Fibroblast of lung (primary cell): ENCODE measurements around the gene TNS3. TPM values are rescaled to one million over a fixed set of nuclear protein-coding genes. Genes with fewer than 3 reads are reported as not detected.

Experiments used
- DNase-seq, 2 donors: peaks; one replicate each; pipeline versions ENCODE4 v3.0.0 to v3.0.0-alpha.2; 2010; ENCODE audit warnings: low read depth in 2 of 2
- H2AFZ ChIP-seq: 2 replicates; pipeline ENCODE4 v1.5.1; 2012; ENCODE audit warnings: low read length, control low read depth, inconsistent platforms
- H3K27ac ChIP-seq: 2 replicates; pipeline ENCODE4 v1.5.1; 2011; ENCODE audit warnings: low read length, control low read depth; ENCODE audit not compliant: insufficient read depth
- H3K27me3 ChIP-seq: 2 replicates; pipeline ENCODE4 v1.5.1; 2011; ENCODE audit warnings: mild to moderate bottlenecking, low read length; ENCODE audit not compliant: control insufficient read depth, insufficient read depth
- H3K36me3 ChIP-seq: 2 replicates; pipeline ENCODE4 v1.5.1; 2011; ENCODE audit warnings: low read length; ENCODE audit not compliant: control insufficient read depth, insufficient read depth
- H3K4me1 ChIP-seq: 2 replicates; pipeline ENCODE4 v1.5.1; 2011; ENCODE audit warnings: low read length; ENCODE audit not compliant: control insufficient read depth, insufficient read depth; ENCODE audit errors: extremely low read depth
- H3K4me2 ChIP-seq: 2 replicates; pipeline ENCODE4 v1.5.1; 2011; ENCODE audit warnings: low read length, control low read depth; ENCODE audit not compliant: insufficient read depth; ENCODE audit errors: extremely low read depth
- H3K4me3 ChIP-seq, 4 experiments: fragments of 200-600 bp in 1 of 4; sonication (generic) in 1 of 4; replicated peaks in 1 of 4; 2 replicates each; pipeline ENCODE4 v1.5.1; 2011 to 2016; ENCODE audit warnings: low read length in 4 of 4, low read depth in 3 of 4, mild to moderate bottlenecking in 3 of 4, control low read depth in 2 of 4, inconsistent platforms in 1 of 4, mixed read lengths in 1 of 4; ENCODE audit not compliant: insufficient read depth in 1 of 4; ENCODE audit errors: control extremely low read depth in 1 of 4
- H3K79me2 ChIP-seq: 2 replicates; pipeline ENCODE4 v1.5.1; 2012; ENCODE audit warnings: mild to moderate bottlenecking, low read length, inconsistent platforms; ENCODE audit not compliant: control insufficient read depth, insufficient read depth
- H3K9ac ChIP-seq: 2 replicates; pipeline ENCODE4 v1.5.1; 2011; ENCODE audit warnings: mild to moderate bottlenecking, low read length, control low read depth; ENCODE audit not compliant: insufficient read depth
- H3K9me3 ChIP-seq: 2 replicates; pipeline ENCODE4 v1.5.1; 2012; ENCODE audit warnings: low read depth, low read length; ENCODE audit not compliant: control insufficient read depth, insufficient read depth
- H4K20me1 ChIP-seq: 2 replicates; pipeline ENCODE4 v1.5.1; 2011; ENCODE audit warnings: low read length; ENCODE audit not compliant: control insufficient read depth, insufficient read depth; ENCODE audit errors: extremely low read depth
- CTCF ChIP-seq, 2 donors: IDR thresholded peaks in 1 of 2; conservative IDR thresholded peaks in 1 of 2; 1 replicate in 1 of 2; 2 replicates in 1 of 2; pipeline ENCODE4 v1.5.1; 2011 to 2012; ENCODE audit warnings: low read length in 2 of 2, control low read depth in 1 of 2, inconsistent platforms in 1 of 2, low read depth in 1 of 2, mild to moderate bottlenecking in 1 of 2
- EZH2 ChIP-seq: IDR thresholded peaks from 2 replicates; pipeline ENCODE4 v1.5.1; 2012; ENCODE audit warnings: low read length, control low read depth, mild to moderate bottlenecking; ENCODE audit errors: missing control alignments
- polyA plus RNA-seq, 2 donors: library from polyadenylated mRNA; depleted of rRNA in 1 of 2; stranded (reverse) in 1 of 2; unstranded in 1 of 2; fragments of >200 nt; gene quantifications; 2 replicates each; pipeline ENCODE4 v1.2.1, GENCODE V29; 2011 to 2012; ENCODE audit warnings: missing spikeins in 1 of 2
- total RNA-seq: library from RNA; depleted of rRNA; stranded (reverse); fragments of >200 nt; gene quantifications from 2 replicates; pipeline ENCODE4 v1.2.1, GENCODE V29; 2014

The TNS3 gene
- total and polyA plus RNA-seq, 2 donors (not counting 1 experiment from before 2014, with no cell fraction given), result 74.4 to 88.8 TPM

GRCh38 chr7:47354071-47354470 is 227.8 kb downstream of the TNS3 start:
- Histone ChIP-seq H3K9me3 (no peaks in the 10 kb centered on the region), H4K20me1 (no peaks in the 10 kb centered on the region), H3K36me3 (peaks cover 2% of the 10 kb centered on the region), H3K27ac (no peak overlapping the region), H2AFZ (no peak overlapping the region), H3K9ac (no peak overlapping the region), H3K4me2 (no peak overlapping the region), H3K4me1 (no peaks in the 10 kb centered on the region), H3K27me3 (no peaks in the 10 kb centered on the region), H3K79me2 (no peaks in the 10 kb centered on the region), H3K4me3 (no peak overlapping the region)
- no peak for DNase-seq
- TF ChIP-seq CTCF (conservative IDR thresholded peaks at IDR 0.05 in 1 of 2, IDR thresholded peaks at IDR 0.05 in 1 of 2; ENCODE audit: low read depth in 1 of 2, low read length in 2 of 2), result no peak

GRCh38 chr7:47352394-47352968 is 229.4 kb downstream of the TNS3 start:
- Histone ChIP-seq H3K4me1 (no peaks in the 10 kb centered on the region), H4K20me1 (no peaks in the 10 kb centered on the region), H3K4me3 (no peak overlapping the region), H3K27ac (no peak overlapping the region), H2AFZ (no peak overlapping the region), H3K9me3 (no peaks in the 10 kb centered on the region), H3K4me2 (no peak overlapping the region), H3K79me2 (no peaks in the 10 kb centered on the region), H3K36me3 (peaks cover 2% of the 10 kb centered on the region), H3K9ac (no peak overlapping the region), H3K27me3 (no peaks in the 10 kb centered on the region)
- TF ChIP-seq EZH2 (no peak), CTCF (conservative IDR thresholded peaks at IDR 0.05 in 1 of 2, IDR thresholded peaks at IDR 0.05 in 1 of 2; ENCODE audit: low read depth in 1 of 2, low read length in 2 of 2) (no peak)
- DNase-seq, result no peak

GRCh38 chr7:47351233-47352154 is 230.4 kb downstream of the TNS3 start:
- no peak for DNase-seq
- H3K4me3 ChIP-seq, result no peak overlapping the region
- H3K4me1 ChIP-seq, result no peaks in the 10 kb centered on the region
- no peaks in the 10 kb centered on the region for H4K20me1 ChIP-seq
- no peaks in the 10 kb centered on the region for H3K27me3 ChIP-seq
- no peaks in the 10 kb centered on the region for H3K79me2 ChIP-seq
- no peak overlapping the region for H3K9ac ChIP-seq
- H2AFZ ChIP-seq, result no peak overlapping the region
- no peak overlapping the region for H3K27ac ChIP-seq
- TF ChIP-seq CTCF (conservative IDR thresholded peaks at IDR 0.05 in 1 of 2, IDR thresholded peaks at IDR 0.05 in 1 of 2; ENCODE audit: low read depth in 1 of 2, low read length in 2 of 2), result no peak
- no peak for TF ChIP-seq EZH2
- peaks cover 2% of the 10 kb centered on the region for H3K36me3 ChIP-seq
- H3K4me2 ChIP-seq, result no peak overlapping the region
- no peaks in the 10 kb centered on the region for H3K9me3 ChIP-seq
